Measurements from ENCODE around the gene GRAMD4. TPM values are rescaled to one million over a fixed set of nuclear protein-coding genes. Genes with fewer than 3 reads are reported as not detected.

GRAMD4 gene
- total and polyA plus RNA-seq, 10 of the 15 experiments (the other 5 are each of a cell fraction or from before 2014, with no cell fraction given) = 0.21 to 45.5 (median 10.6) TPM

DNA sequence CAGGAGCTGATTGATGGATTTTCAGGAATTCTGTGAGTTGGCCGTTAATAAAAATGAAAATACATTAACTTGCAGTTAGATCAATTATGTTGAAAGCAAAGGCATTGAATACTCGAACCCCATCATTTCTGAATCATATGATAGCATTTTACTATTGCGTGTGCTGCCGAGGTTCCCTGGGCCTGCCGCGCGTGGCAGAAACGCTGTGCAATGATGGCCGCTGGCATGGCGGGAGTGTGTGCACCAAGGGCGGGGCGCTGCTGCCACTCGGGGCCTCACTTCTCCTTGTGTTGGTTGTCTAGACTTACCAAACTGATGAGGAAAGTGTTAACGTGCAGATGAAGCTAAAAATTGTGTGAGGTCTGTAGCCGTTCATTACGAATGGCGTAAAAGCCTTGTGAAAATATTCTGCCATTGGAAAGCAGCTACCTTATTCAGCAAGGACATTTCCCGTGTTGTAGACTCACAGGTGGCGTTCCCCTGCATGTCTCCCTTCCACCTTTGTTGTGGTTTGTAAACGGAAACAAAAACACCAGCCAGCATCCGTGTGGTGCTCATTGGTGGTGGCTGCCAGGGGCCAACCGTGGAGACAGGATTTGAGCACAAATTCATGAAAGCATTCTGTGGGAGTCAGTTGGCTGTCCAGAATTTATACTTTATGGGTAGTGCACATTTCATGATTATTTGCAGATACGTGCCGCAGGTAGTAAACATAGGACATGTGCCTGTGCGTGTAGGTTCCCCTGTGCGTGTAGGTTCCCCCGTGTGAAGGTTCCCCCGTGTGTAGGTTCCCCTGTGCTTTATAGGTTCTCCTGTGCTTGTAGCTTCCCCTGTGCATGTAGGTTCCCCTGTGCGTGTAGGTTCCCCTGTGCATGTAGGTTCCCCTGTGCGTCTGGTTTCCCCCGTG lies 5.9 kb upstream of the GRAMD4 start:
- in situ Hi-C loops (cut with MboI) = no loop called here
- H3K4me2 ChIP-seq (ENCODE audit: control insufficient read depth, insufficient read depth) = peak overlapping the region; percentile 65
- H3K36me3 ChIP-seq (ENCODE audit: control insufficient read depth in 2 of 2, insufficient read depth in 2 of 2, low read length in 1 of 2) = no peaks in the 10 kb centered on the region
- peaks cover 13% of the 10 kb centered on the region for H3K79me2 ChIP-seq (ENCODE audit: control insufficient read depth, insufficient read depth, low read length)
- H3K9me3 ChIP-seq (replicated peaks; ENCODE audit: control insufficient read depth, insufficient read depth, low read length) = no peaks in the 10 kb centered on the region
- POLR2A ChIA-PET = interaction anchor here (0.7 to 1.5 kb wide), 3 partner anchors 24 to 28 kb away, joined by 3 to 7 read pairs (median 4); no protein-coding TSS in a partner anchor
- H2AFZ ChIP-seq (ENCODE audit: control insufficient read depth, low read depth, low read length) = peak overlapping the region; percentile 64
- intact Hi-C loops (cut with micrococcal nuclease; ENCODE audit: unreplicated experiment) = loop anchor here (5.0 kb wide), 1 partner anchor 37 kb away; no protein-coding TSS in a partner anchor
- peak overlapping the region; percentile 54 for H3K9ac ChIP-seq (ENCODE audit: control insufficient read depth, insufficient read depth, low read length)
- SMC1A ChIA-PET (ENCODE audit: uncharacterized antibody, unreplicated experiment) = interaction anchor here (0.6 to 1.3 kb wide), 5 partner anchors 22 to 387 kb away, joined by 3 to 4 read pairs (median 3); no protein-coding TSS in a partner anchor
- FAIRE-seq (peak; percentile 79), DNase-seq (ENCODE audit: low read depth, low spot score) (peak; percentile 70), ATAC-seq (peak; percentile 75)
- WGBS (ENCODE audit: insufficient coverage, insufficient replicate concordance, low lambda C conversion rate, missing lambda C conversion rate) = 4% methylated on average over 31 of the region's 31 CpGs
- BruUV-seq (replicated peaks) = TSS peak; percentile 88
- no peaks in the 10 kb centered on the region for H3K27me3 ChIP-seq (replicated peaks in 1 of 2; ENCODE audit: control insufficient read depth in 2 of 2, insufficient read depth in 2 of 2, low read length in 1 of 2)
- H3K4me1 ChIP-seq (ENCODE audit: control insufficient read depth, insufficient read depth, low read length) = peaks cover 19% of the 10 kb centered on the region
- H3K27ac ChIP-seq (ENCODE audit: control insufficient read depth, insufficient read depth) = peak overlapping the region; percentile 83
- H4K20me1 ChIP-seq (ENCODE audit: control insufficient read depth, insufficient read depth) = no peaks in the 10 kb centered on the region
- RAD21 ChIA-PET (ENCODE audit: unreplicated experiment) = interaction anchor here (0.9 to 1.6 kb wide), 5 partner anchors 9 to 52 kb away, joined by 3 to 7 read pairs (median 4); no protein-coding TSS in a partner anchor
- peak overlapping the region; percentile 60 for H3K4me3 ChIP-seq
- CTCF ChIA-PET = interaction anchor here (1.1 kb wide), 1 partner anchor 50 kb away, joined by 8 read pairs; no protein-coding TSS in a partner anchor
- peak in 1 of 2 experiments; percentile 21; a peak in 1 of 4 replicates for TF ChIP-seq BHLHE40 (IDR thresholded peaks at IDR 0.05; ENCODE audit: borderline replicate concordance in 1 of 2, low read depth in 2 of 2, low read length in 1 of 2)
- TF ChIP-seq RELA (IDR thresholded peaks at IDR 0.05; ENCODE audit: borderline replicate concordance, partially characterized antibody) = no peak
- TF ChIP-seq, protein P1, sequence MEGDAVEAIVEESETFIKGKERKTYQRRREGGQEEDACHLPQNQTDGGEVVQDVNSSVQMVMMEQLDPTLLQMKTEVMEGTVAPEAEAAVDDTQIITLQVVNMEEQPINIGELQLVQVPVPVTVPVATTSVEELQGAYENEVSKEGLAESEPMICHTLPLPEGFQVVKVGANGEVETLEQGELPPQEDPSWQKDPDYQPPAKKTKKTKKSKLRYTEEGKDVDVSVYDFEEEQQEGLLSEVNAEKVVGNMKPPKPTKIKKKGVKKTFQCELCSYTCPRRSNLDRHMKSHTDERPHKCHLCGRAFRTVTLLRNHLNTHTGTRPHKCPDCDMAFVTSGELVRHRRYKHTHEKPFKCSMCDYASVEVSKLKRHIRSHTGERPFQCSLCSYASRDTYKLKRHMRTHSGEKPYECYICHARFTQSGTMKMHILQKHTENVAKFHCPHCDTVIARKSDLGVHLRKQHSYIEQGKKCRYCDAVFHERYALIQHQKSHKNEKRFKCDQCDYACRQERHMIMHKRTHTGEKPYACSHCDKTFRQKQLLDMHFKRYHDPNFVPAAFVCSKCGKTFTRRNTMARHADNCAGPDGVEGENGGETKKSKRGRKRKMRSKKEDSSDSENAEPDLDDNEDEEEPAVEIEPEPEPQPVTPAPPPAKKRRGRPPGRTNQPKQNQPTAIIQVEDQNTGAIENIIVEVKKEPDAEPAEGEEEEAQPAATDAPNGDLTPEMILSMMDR (IDR thresholded peaks at IDR 0.05 in 2 of 3, conservative IDR thresholded peaks at IDR 0.05 in 1 of 3; ENCODE audit: control insufficient read depth in 2 of 3, extremely low read depth in 1 of 3, insufficient read depth in 1 of 3, low read depth in 3 of 3, low read length in 3 of 3) = no peak
- TF ChIP-seq KAT2A (conservative IDR thresholded peaks at IDR 0.05; ENCODE audit: control insufficient read depth, low read depth, low read length) = no peak
- TF ChIP-seq SMC3 (IDR thresholded peaks at IDR 0.05; ENCODE audit: borderline replicate concordance, low read length) = no peak
- TF ChIP-seq ZZZ3 (IDR thresholded peaks at IDR 0.05; ENCODE audit: control insufficient read depth, insufficient read length, low read depth) = no peak
- no peak for TF ChIP-seq BCLAF1 (IDR thresholded peaks at IDR 0.05)
- no peak for TF ChIP-seq HDGF (IDR thresholded peaks at IDR 0.05)
- no peak for TF ChIP-seq NR2C2 (IDR thresholded peaks at IDR 0.05; ENCODE audit: borderline replicate concordance, control insufficient read depth, insufficient read length, low read depth)
- TF ChIP-seq MXI1 (IDR thresholded peaks at IDR 0.05; ENCODE audit: low read depth, low read length) = no peak
- TF ChIP-seq E2F4 (IDR thresholded peaks at IDR 0.05; ENCODE audit: low read depth, low read length) = no peak
- peak in 1 of 2 experiments; percentile 15; a peak in 2 of 4 replicates for TF ChIP-seq IKZF2 (IDR thresholded peaks at IDR 0.05)
- no peak for TF ChIP-seq TCF3 (IDR thresholded peaks at IDR 0.05; ENCODE audit: borderline replicate concordance, insufficient read depth, low read depth, low read length)
- no peak for TF ChIP-seq HDAC2 (IDR thresholded peaks at IDR 0.05)
- TF ChIP-seq BCL11A (IDR thresholded peaks at IDR 0.05; ENCODE audit: low read depth, low read length) = no peak
